ENCODE results near the gene CNNM4. TPM values are rescaled to one million over a fixed set of nuclear protein-coding genes. Genes with fewer than 3 reads are reported as not detected.

CNNM4 gene
- total RNA-seq, 2 donors from 2014 or later, result 6.5 TPM

- no peaks in the 10 kb centered on the region for H3K36me3 ChIP-seq
- no peak overlapping the region for H3K4me3 ChIP-seq
- DNase-seq (ENCODE audit: low spot score) (no peak), ATAC-seq (ENCODE audit: insufficient number of reproducible peaks, low FRiP score, low read depth) (no peak)
- peaks cover 0 to 8% of the 10 kb centered on the region in 2 donors for H3K4me1 ChIP-seq (ENCODE audit: control insufficient read depth in 1 of 2, low read depth in 2 of 2)
- TF ChIP-seq CTCF (IDR thresholded peaks at IDR 0.05), result no peak
- no peaks in the 10 kb centered on the region for H3K9me3 ChIP-seq
- H3K27me3 ChIP-seq (replicated peaks; ENCODE audit: insufficient read depth), result no peaks in the 10 kb centered on the region
- no peak overlapping the region for H3K27ac ChIP-seq
These were observed 9.9 kb downstream of the CNNM4 start for GRCh38 chr2:96770442-96771202.

- Histone ChIP-seq H3K9me3 (no peaks in the 10 kb centered on the region), H3K4me3 (no peak overlapping the region), H3K27ac (no peak overlapping the region), H3K4me1 (ENCODE audit: control insufficient read depth in 1 of 2, low read depth in 2 of 2) (no peaks in the 10 kb centered on the region), H3K27me3 (replicated peaks; ENCODE audit: insufficient read depth) (no peaks in the 10 kb centered on the region), H3K36me3 (no peaks in the 10 kb centered on the region)
- TF ChIP-seq CTCF (IDR thresholded peaks at IDR 0.05), result no peak
- ATAC-seq (ENCODE audit: insufficient number of reproducible peaks, low FRiP score, low read depth) (no peak), DNase-seq (ENCODE audit: low spot score) (no peak)
These were observed 11.3 kb downstream of the CNNM4 start for GRCh38 chr2:96771796-96772618.

GRCh38 chr2:96772903-96773671, 12.4 kb downstream of the CNNM4 start:
- no peak overlapping the region for H3K27ac ChIP-seq

GRCh38 chr2:96773922-96774321, 13.2 kb downstream of the CNNM4 start:
- ATAC-seq (ENCODE audit: insufficient number of reproducible peaks, low FRiP score, low read depth), result no peak
- Histone ChIP-seq H3K27me3 (replicated peaks; ENCODE audit: insufficient read depth) (no peaks in the 10 kb centered on the region), H3K4me3 (peak overlapping the region; percentile 49), H3K9me3 (no peaks in the 10 kb centered on the region), H3K27ac (no peak overlapping the region), H3K36me3 (no peaks in the 10 kb centered on the region), H3K4me1 (ENCODE audit: control insufficient read depth in 1 of 2, low read depth in 2 of 2) (no peaks in the 10 kb centered on the region)
- DNase-seq (ENCODE audit: low spot score), result no peak
- TF ChIP-seq CTCF (IDR thresholded peaks at IDR 0.05), result no peak

More at GRCh38 chr2:96772903-96773671, 12.4 kb downstream of the CNNM4 start:
- DNase-seq (ENCODE audit: low spot score), result no peak
- Histone ChIP-seq H3K4me3 (no peak overlapping the region), H3K9me3 (no peaks in the 10 kb centered on the region), H3K36me3 (no peaks in the 10 kb centered on the region), H3K4me1 (ENCODE audit: control insufficient read depth in 1 of 2, low read depth in 2 of 2) (no peaks in the 10 kb centered on the region), H3K27me3 (replicated peaks; ENCODE audit: insufficient read depth) (no peaks in the 10 kb centered on the region)
- no peak for ATAC-seq (ENCODE audit: insufficient number of reproducible peaks, low FRiP score, low read depth)
- TF ChIP-seq CTCF (IDR thresholded peaks at IDR 0.05), result no peak

GRCh38 chr2:96775160-96775559, 14.5 kb downstream of the CNNM4 start:
- Histone ChIP-seq H3K36me3 (no peaks in the 10 kb centered on the region), H3K27me3 (replicated peaks; ENCODE audit: insufficient read depth) (no peaks in the 10 kb centered on the region), H3K4me1 (ENCODE audit: control insufficient read depth in 1 of 2, low read depth in 2 of 2) (no peaks in the 10 kb centered on the region), H3K27ac (no peak overlapping the region), H3K9me3 (no peaks in the 10 kb centered on the region), H3K4me3 (no peak overlapping the region)
- ATAC-seq (ENCODE audit: insufficient number of reproducible peaks, low FRiP score, low read depth) (no peak), DNase-seq (ENCODE audit: low spot score) (no peak)
- TF ChIP-seq CTCF (IDR thresholded peaks at IDR 0.05), result no peak
